Keratinocyte (primary cell): ENCODE measurements around the gene CDADC1. TPM values are rescaled to one million over a fixed set of nuclear protein-coding genes. Genes with fewer than 3 reads are reported as not detected.

Source experiments
- DNase-seq: peaks from one replicate; pipeline ENCODE4 v3.0.0-alpha.2; 2011; ENCODE audit warnings: low read depth, missing footprints, low spot score
- FAIRE-seq: peaks from 2 replicates; lab custom pipeline; 2011; peaks lifted over from hg19 to GRCh38; lab: Jason Lieb, UNC
- H2AFZ ChIP-seq: 2 replicates; pipeline ENCODE4 v1.6.0; 2012; ENCODE audit warnings: low read length, control low read depth, inconsistent platforms; ENCODE audit not compliant: control insufficient read depth
- H3K27ac ChIP-seq: 2 replicates; pipeline ENCODE4 v1.5.1; 2011; ENCODE audit warnings: low read length; ENCODE audit not compliant: control insufficient read depth, insufficient read depth
- H3K27me3 ChIP-seq: 3 replicates; pipeline ENCODE4 v1.6.0; 2011; ENCODE audit warnings: low read length; ENCODE audit not compliant: control insufficient read depth, insufficient read depth; ENCODE audit errors: extremely low read depth
- H3K36me3 ChIP-seq, 2 experiments: 2 replicates in 1 of 2; 3 replicates in 1 of 2; pipeline ENCODE4 v1.5.1; 2011; ENCODE audit warnings: low read length in 2 of 2, mild to moderate bottlenecking in 1 of 2; ENCODE audit not compliant: control insufficient read depth in 2 of 2, insufficient read depth in 2 of 2; ENCODE audit errors: extremely low read depth in 1 of 2
- H3K4me1 ChIP-seq: 3 replicates; pipeline ENCODE4 v1.5.1; 2011; ENCODE audit warnings: low read length; ENCODE audit not compliant: control insufficient read depth, insufficient read depth; ENCODE audit errors: extremely low read depth
- H3K4me2 ChIP-seq: 3 replicates; pipeline ENCODE4 v1.6.0; 2011; ENCODE audit warnings: low read depth, low read length; ENCODE audit not compliant: control insufficient read depth, insufficient read depth; ENCODE audit errors: extremely low read depth
- H3K4me3 ChIP-seq, 3 experiments: fragments of 200-600 bp in 1 of 3; sonication (generic) in 1 of 3; 2 replicates in 2 of 3; 3 replicates in 1 of 3; pipeline ENCODE4 v1.5.1; 2011 to 2016; ENCODE audit warnings: low read length in 3 of 3, mild to moderate bottlenecking in 3 of 3, control low read depth in 2 of 3, inconsistent platforms in 1 of 3, low read depth in 1 of 3, mixed read lengths in 1 of 3, mixed run types in 1 of 3, moderate library complexity in 1 of 3; ENCODE audit not compliant: control insufficient read depth in 2 of 3, insufficient read depth in 2 of 3; ENCODE audit errors: extremely low read depth in 1 of 3
- H3K79me2 ChIP-seq: 2 replicates; pipeline ENCODE4 v1.6.0; 2012; ENCODE audit warnings: low read length; ENCODE audit not compliant: control insufficient read depth, insufficient read depth
- H3K9ac ChIP-seq: 3 replicates; pipeline ENCODE4 v1.6.0; 2011; ENCODE audit warnings: low read length; ENCODE audit not compliant: control insufficient read depth, insufficient read depth; ENCODE audit errors: extremely low read depth
- H3K9me1 ChIP-seq: 3 replicates; pipeline ENCODE4 v1.6.0; 2011; ENCODE audit warnings: low read length; ENCODE audit not compliant: control insufficient read depth, insufficient read depth; ENCODE audit errors: extremely low read depth
- H3K9me3 ChIP-seq: 2 replicates; pipeline ENCODE4 v1.5.1; 2012; ENCODE audit warnings: low read depth, low read length; ENCODE audit not compliant: control insufficient read depth
- H4K20me1 ChIP-seq: 3 replicates; pipeline ENCODE4 v1.6.0; 2011; ENCODE audit warnings: low read length; ENCODE audit not compliant: control insufficient read depth, insufficient read depth; ENCODE audit errors: extremely low read depth
- EZH2 ChIP-seq: IDR thresholded peaks from one replicate; pipeline ENCODE4 v1.6.1; 2012; ENCODE audit warnings: inconsistent platforms, mild to moderate bottlenecking, low read length, moderate library complexity
- dilution Hi-C: fragments of 300-500 bp; cut with MboI; formaldehyde crosslinking; loops from one replicate; pipeline ENCODE4 v1.7.0; 2020; ENCODE audit warnings: low sequenced_read_pairs; ENCODE audit not compliant: extremely low pct_ligation_motif_present
- polyA plus RNA-seq, 5 experiments: library from polyadenylated mRNA; depleted of rRNA in 3 of 5; stranded (reverse) in 3 of 5; stranded (forward) in 1 of 5; unstranded in 1 of 5; fragments of >200 nt; gene quantifications; 1 replicate in 1 of 5; 2 replicates in 3 of 5; 3 replicates in 1 of 5; pipeline versions ENCODE4 v1.2.1 to v1.2.3, GENCODE V29; 2011 to 2012; ENCODE audit warnings: missing spikeins in 2 of 5, low read depth in 1 of 5, low replicate concordance in 1 of 5
- TF ChIP-seq, protein P1 (sequence below), 3 experiments: IDR thresholded peaks in 1 of 3; conservative IDR thresholded peaks in 1 of 3; optimal IDR thresholded peaks in 1 of 3; 2 replicates in 2 of 3; 3 replicates in 1 of 3; pipeline versions ENCODE3 to v1.5.1; 2011; ENCODE audit warnings: low read length in 3 of 3, mild to moderate bottlenecking in 3 of 3, moderate library complexity in 2 of 3, control low read depth in 1 of 3, inconsistent platforms in 1 of 3; ENCODE audit not compliant: insufficient read depth in 2 of 3; ENCODE audit errors: extremely low read depth in 1 of 3

CDADC1 gene
- polyA plus RNA-seq, 1 donor (not counting 4 experiments of a cell fraction or from before 2014, with no cell fraction given), result 3.8 TPM

DNA sequence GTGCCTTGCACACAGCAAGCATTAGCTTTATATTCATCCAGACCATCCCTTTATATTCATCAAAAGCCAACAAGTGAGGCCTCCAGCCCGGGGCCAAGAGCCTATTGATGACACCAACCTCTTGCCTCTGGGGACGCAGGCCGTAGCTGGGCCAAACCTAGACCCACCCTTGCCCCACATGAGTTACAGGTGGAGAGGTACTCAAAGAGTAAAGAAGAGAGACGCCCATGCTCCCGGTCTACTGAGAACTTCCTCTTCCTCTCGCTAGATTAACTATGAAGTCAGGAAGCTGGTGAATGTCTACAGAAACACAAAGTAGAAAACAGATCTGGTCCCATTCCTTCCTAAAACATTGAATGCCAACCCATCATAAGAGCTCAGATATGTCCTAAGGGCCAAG, 31.4 kb upstream of the CDADC1 start:
- DNase-seq (no peak), FAIRE-seq (no peak)
- TF ChIP-seq, protein P1, sequence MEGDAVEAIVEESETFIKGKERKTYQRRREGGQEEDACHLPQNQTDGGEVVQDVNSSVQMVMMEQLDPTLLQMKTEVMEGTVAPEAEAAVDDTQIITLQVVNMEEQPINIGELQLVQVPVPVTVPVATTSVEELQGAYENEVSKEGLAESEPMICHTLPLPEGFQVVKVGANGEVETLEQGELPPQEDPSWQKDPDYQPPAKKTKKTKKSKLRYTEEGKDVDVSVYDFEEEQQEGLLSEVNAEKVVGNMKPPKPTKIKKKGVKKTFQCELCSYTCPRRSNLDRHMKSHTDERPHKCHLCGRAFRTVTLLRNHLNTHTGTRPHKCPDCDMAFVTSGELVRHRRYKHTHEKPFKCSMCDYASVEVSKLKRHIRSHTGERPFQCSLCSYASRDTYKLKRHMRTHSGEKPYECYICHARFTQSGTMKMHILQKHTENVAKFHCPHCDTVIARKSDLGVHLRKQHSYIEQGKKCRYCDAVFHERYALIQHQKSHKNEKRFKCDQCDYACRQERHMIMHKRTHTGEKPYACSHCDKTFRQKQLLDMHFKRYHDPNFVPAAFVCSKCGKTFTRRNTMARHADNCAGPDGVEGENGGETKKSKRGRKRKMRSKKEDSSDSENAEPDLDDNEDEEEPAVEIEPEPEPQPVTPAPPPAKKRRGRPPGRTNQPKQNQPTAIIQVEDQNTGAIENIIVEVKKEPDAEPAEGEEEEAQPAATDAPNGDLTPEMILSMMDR (optimal IDR thresholded peaks at IDR 0.05 in 1 of 3, IDR thresholded peaks at IDR 0.05 in 1 of 3, conservative IDR thresholded peaks at IDR 0.05 in 1 of 3; ENCODE audit: extremely low read depth in 1 of 3, insufficient read depth in 2 of 3, low read length in 3 of 3), result no peak
- TF ChIP-seq EZH2, result no peak
- Histone ChIP-seq H3K4me3 (no peak overlapping the region), H3K4me1 (no peaks in the 10 kb centered on the region), H3K27me3 (peaks cover 43% of the 10 kb centered on the region), H3K79me2 (no peaks in the 10 kb centered on the region), H4K20me1 (no peaks in the 10 kb centered on the region), H3K27ac (no peak overlapping the region), H3K4me2 (no peak overlapping the region), H3K9me3 (no peaks in the 10 kb centered on the region), H3K9me1 (no peaks in the 10 kb centered on the region), H2AFZ (no peak overlapping the region), H3K36me3 (peaks cover 0 to 1% of the 10 kb centered on the region in 2 experiments), H3K9ac (no peak overlapping the region)
- dilution Hi-C loops, result no loop called here

DNA sequence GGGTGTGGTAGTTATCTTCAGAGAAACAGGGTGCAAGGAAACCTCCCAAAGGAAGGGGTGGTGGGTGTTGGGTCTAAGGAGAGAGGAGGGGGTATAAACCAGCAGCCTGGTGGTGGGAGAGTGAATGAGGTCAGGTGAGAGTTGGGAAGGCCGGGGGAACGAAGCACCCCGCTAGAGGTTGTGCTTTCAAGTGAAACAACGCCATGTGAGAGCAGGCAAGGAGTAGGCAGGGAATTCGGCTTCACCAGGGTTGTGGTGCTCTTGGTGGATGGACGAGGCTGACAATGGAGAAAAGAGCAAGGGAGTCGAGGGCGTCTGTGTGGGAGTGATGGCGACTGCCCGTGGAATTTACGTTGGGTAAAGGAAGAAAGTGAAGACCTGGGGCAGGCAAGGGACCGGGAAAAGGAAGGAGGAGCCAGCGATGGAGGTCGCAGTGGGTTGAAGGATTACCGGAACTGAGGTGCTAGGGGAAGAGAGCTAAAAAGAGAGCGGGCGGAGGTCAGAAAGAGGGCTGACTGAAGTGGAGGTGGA, 29.7 kb upstream of the CDADC1 start:
- Histone ChIP-seq H3K9ac (no peak overlapping the region), H3K27ac (no peak overlapping the region), H3K4me3 (no peak overlapping the region), H3K4me1 (no peaks in the 10 kb centered on the region), H3K9me1 (no peaks in the 10 kb centered on the region), H4K20me1 (no peaks in the 10 kb centered on the region), H3K79me2 (no peaks in the 10 kb centered on the region), H3K9me3 (no peaks in the 10 kb centered on the region), H3K36me3 (no peaks in the 10 kb centered on the region), H2AFZ (no peak overlapping the region), H3K27me3 (peaks cover 60% of the 10 kb centered on the region), H3K4me2 (no peak overlapping the region)
- dilution Hi-C loops, result no loop called here
- DNase-seq (no peak), FAIRE-seq (no peak)
- no peak for TF ChIP-seq EZH2
- TF ChIP-seq, protein P1 (optimal IDR thresholded peaks at IDR 0.05 in 1 of 3, IDR thresholded peaks at IDR 0.05 in 1 of 3, conservative IDR thresholded peaks at IDR 0.05 in 1 of 3; ENCODE audit: extremely low read depth in 1 of 3, insufficient read depth in 2 of 3, low read length in 3 of 3), result no peak
